IMR-90 (cell line): ENCODE results near the gene GAL3ST3.

Source experiments
- CTCF ChIP-seq: conservative IDR thresholded peaks from 2 replicates; pipeline ENCODE4 v1.5.1; 2012; ENCODE audit warnings: mild to moderate bottlenecking, low read depth, low read length, improper control_type of control experiment
- ELK1 ChIP-seq: fragments of 150-350 bp; IDR thresholded peaks from 2 replicates; pipeline ENCODE4 v1.6.1; 2016; ENCODE audit warnings: low read depth, mild to moderate bottlenecking, low read length, moderate library complexity, borderline replicate concordance
- MAZ ChIP-seq: IDR thresholded peaks from 2 replicates; pipeline ENCODE4 v1.6.1; 2012; ENCODE audit warnings: low read depth, mild to moderate bottlenecking, low read length, improper control_type of control experiment, moderate library complexity, borderline replicate concordance
- POLR2A ChIP-seq: IDR thresholded peaks from 2 replicates; pipeline ENCODE4 v1.6.1; 2012; ENCODE audit warnings: mild to moderate bottlenecking, low read depth, low read length

- TF ChIP-seq CTCF = no peak
- TF ChIP-seq ELK1 = no peak
- no peak for TF ChIP-seq POLR2A
- no peak for TF ChIP-seq MAZ
These were observed 40.9 kb downstream of the GAL3ST3 start for GRCh38 chr11:66008095-66008467.
